ENCODE results near the gene GABRB3. TPM values are rescaled to one million over a fixed set of nuclear protein-coding genes. Genes with fewer than 3 reads are reported as not detected.

Gene GABRB3
- total RNA-seq, 4 donors from 2014 or later, result under 0.01 to 1.9 (median 0.77) TPM

GRCh38 chr15:26790118-26790517 is 17.3 kb upstream of the GABRB3 start:
- TF ChIP-seq CTCF (IDR thresholded peaks at IDR 0.05; ENCODE audit: low read depth), result no peak

GRCh38 chr15:26781816-26782215 is 8.9 kb upstream of the GABRB3 start:
- no peak for TF ChIP-seq CTCF (IDR thresholded peaks at IDR 0.05; ENCODE audit: low read depth)

GRCh38 chr15:26773917-26774316 is 1.1 kb upstream of the GABRB3 start:
- no peak for TF ChIP-seq CTCF (IDR thresholded peaks at IDR 0.05; ENCODE audit: low read depth)

- TF ChIP-seq CTCF (IDR thresholded peaks at IDR 0.05; ENCODE audit: low read depth), result no peak
Observed at GRCh38 chr15:26773067-26773877, 406 bp upstream of the GABRB3 start.

- TF ChIP-seq CTCF (IDR thresholded peaks at IDR 0.05; ENCODE audit: low read depth), result no peak
Observed at GRCh38 chr15:26771578-26772153, 1.2 kb downstream of the GABRB3 start.

GRCh38 chr15:26771168-26771567 is 1.7 kb downstream of the GABRB3 start:
- no peak for TF ChIP-seq CTCF (IDR thresholded peaks at IDR 0.05; ENCODE audit: low read depth)

GRCh38 chr15:26767169-26767670 is 5.6 kb downstream of the GABRB3 start:
- no peak for TF ChIP-seq CTCF (IDR thresholded peaks at IDR 0.05; ENCODE audit: low read depth)
